PC-9 (cell line): Measurements from ENCODE around the gene AIG1. TPM values are rescaled to one million over a fixed set of nuclear protein-coding genes. Genes with fewer than 3 reads are reported as not detected.
"Not testable (repeated sequence)": the region's sequence is repeated elsewhere in the genome, so short reads cannot be mapped to it uniquely, and the experiment has no call there.

Experiments used
- BruUV-seq: library from RNA; stranded (reverse); fragments of 400-500 nt; replicated peaks from 2 replicates; lab custom pipeline; 2021; lab: Mats Ljungman, UMichigan
- CTCF ChIA-PET: fragments of 300-600 bp; sonication (Branson Sonifier 250); formaldehyde crosslinking; loops from one replicate; lab custom pipeline; 2022; ENCODE audit warnings: antibody characterized with exemption; lab: Charles Lee
- POLR2A ChIA-PET: fragments of 300-600 bp; sonication (Branson Sonifier 250); formaldehyde crosslinking; loops from one replicate; lab custom pipeline; 2022; ENCODE audit warnings: antibody characterized with exemption; ENCODE audit not compliant: unreplicated experiment; lab: Charles Lee
- DNase-seq, 2 experiments: peaks; one replicate each; pipeline versions ENCODE4 v3.0.0 to v3.0.0-alpha.2; 2015 to 2022; ENCODE audit warnings: mixed read lengths in 1 of 2
- H2AFZ ChIP-seq: fragments of 200-600 bp; sonication (generic); 2 replicates; pipeline ENCODE4 v1.8.1; 2017; ENCODE audit warnings: antibody characterized with exemption
- H3F3A ChIP-seq: fragments of 200-600 bp; sonication (generic); 2 replicates; pipeline ENCODE4 v1.8.1; 2017; ENCODE audit warnings: antibody characterized with exemption, mild to moderate bottlenecking, low read depth; ENCODE audit not compliant: insufficient read depth
- H3K27ac ChIP-seq: fragments of 200-600 bp; sonication (generic); 2 replicates; pipeline ENCODE4 v1.6.1; 2016; ENCODE audit warnings: mixed run types
- H3K27me3 ChIP-seq: fragments of 200-600 bp; sonication (generic); 2 replicates; pipeline ENCODE4 v1.6.1; 2016; ENCODE audit warnings: low read depth, mixed run types; ENCODE audit not compliant: insufficient read depth
- H3K36me3 ChIP-seq: fragments of 200-600 bp; sonication (generic); 2 replicates; pipeline ENCODE4 v1.6.1; 2016; ENCODE audit warnings: low read depth, mixed run types
- H3K4me1 ChIP-seq: fragments of 200-600 bp; sonication (generic); replicated peaks from 2 replicates; pipeline ENCODE4 v1.6.1; 2016; ENCODE audit warnings: mixed run types; ENCODE audit not compliant: insufficient read depth
- H3K4me2 ChIP-seq: fragments of 200-600 bp; sonication (generic); 2 replicates; pipeline ENCODE4 v1.6.1; 2017; ENCODE audit warnings: mixed run types
- H3K4me3 ChIP-seq: fragments of 200-600 bp; sonication (generic); 2 replicates; pipeline ENCODE4 v1.6.1; 2016; ENCODE audit warnings: mixed run types
- H3K79me2 ChIP-seq: fragments of 200-600 bp; sonication (generic); 2 replicates; pipeline ENCODE4 v1.6.1; 2017; ENCODE audit warnings: low read depth, mixed run types
- H3K9me2 ChIP-seq: fragments of 200-600 bp; sonication (generic); 2 replicates; pipeline ENCODE4 v1.8.1; 2017; ENCODE audit warnings: mild to moderate bottlenecking; ENCODE audit not compliant: insufficient read depth
- H3K9me3 ChIP-seq: fragments of 200-600 bp; sonication (generic); 2 replicates; pipeline ENCODE4 v1.8.1; 2016; ENCODE audit warnings: low read depth; ENCODE audit not compliant: insufficient read depth
- H4K20me1 ChIP-seq: fragments of 200-600 bp; sonication (generic); 2 replicates; pipeline ENCODE4 v1.8.1; 2017; ENCODE audit not compliant: insufficient read depth
- EZH2 ChIP-seq: fragments of 200-600 bp; sonication (generic); IDR thresholded peaks from 2 replicates; pipeline ENCODE4 v1.8.0; 2017; ENCODE audit warnings: antibody characterized with exemption, low read depth
- intact Hi-C: fragments of 100-400 bp; cut with micrococcal nuclease; formaldehyde crosslinking; loops from one replicate; pipeline ENCODE4 v1.10.0; 2022; ENCODE audit not compliant: unreplicated experiment
- total RNA-seq: library from RNA; stranded (reverse); gene quantifications from 2 replicates; pipeline ENCODE4 v1.2.3, GENCODE V29; 2021
- TF ChIP-seq, protein P1 (sequence below): fragments of 200-600 bp; sonication (generic); conservative IDR thresholded peaks from 2 replicates; pipeline ENCODE4 v1.6.1; 2017; ENCODE audit warnings: mixed run types, antibody characterized with exemption, mild to moderate bottlenecking, moderate library complexity

AIG1 gene
- total RNA-seq, 1 experiment from 2014 or later = 37.7 TPM

DNA sequence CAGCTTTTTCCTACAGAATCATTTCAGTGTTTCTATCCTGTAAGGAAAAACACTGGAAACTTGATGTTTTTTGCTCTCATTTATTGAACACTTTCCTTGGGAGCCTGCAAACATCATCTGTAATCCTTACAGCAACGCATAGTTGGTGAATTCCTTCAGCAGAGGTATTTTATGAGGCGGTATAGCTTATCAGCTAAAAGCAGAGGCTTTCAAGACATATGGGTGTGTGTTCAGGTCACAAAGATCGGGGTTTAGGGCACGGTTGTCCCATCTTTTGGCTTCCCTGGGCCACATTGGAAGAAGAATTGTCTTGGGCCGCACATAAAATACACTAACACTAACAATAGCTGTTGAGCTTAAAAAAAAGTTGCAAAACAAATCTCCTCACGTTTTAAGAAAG is 185.0 kb downstream of the AIG1 start:
- no peak for DNase-seq
- H3K9me3 ChIP-seq = no peaks in the 10 kb centered on the region
- H3K4me3 ChIP-seq = no peak overlapping the region
- H3K27ac ChIP-seq = no peak overlapping the region
- intact Hi-C loops = no loop called here
- H3K4me2 ChIP-seq = no peak overlapping the region
- H3K4me1 ChIP-seq = no peaks in the 10 kb centered on the region
- H3K9me2 ChIP-seq = no peaks in the 10 kb centered on the region
- H3K36me3 ChIP-seq = no peaks in the 10 kb centered on the region; the same call in 1 of the 2 replicates
- no peak overlapping the region for H2AFZ ChIP-seq
- no TSS peak for BruUV-seq
- no peaks in the 10 kb centered on the region for H3F3A ChIP-seq
- no peaks in the 10 kb centered on the region for H3K79me2 ChIP-seq
- POLR2A ChIA-PET = no interaction called here
- no peaks in the 10 kb centered on the region for H4K20me1 ChIP-seq
- no peaks in the 10 kb centered on the region for H3K27me3 ChIP-seq
- no peak for TF ChIP-seq EZH2
- TF ChIP-seq, protein P1, sequence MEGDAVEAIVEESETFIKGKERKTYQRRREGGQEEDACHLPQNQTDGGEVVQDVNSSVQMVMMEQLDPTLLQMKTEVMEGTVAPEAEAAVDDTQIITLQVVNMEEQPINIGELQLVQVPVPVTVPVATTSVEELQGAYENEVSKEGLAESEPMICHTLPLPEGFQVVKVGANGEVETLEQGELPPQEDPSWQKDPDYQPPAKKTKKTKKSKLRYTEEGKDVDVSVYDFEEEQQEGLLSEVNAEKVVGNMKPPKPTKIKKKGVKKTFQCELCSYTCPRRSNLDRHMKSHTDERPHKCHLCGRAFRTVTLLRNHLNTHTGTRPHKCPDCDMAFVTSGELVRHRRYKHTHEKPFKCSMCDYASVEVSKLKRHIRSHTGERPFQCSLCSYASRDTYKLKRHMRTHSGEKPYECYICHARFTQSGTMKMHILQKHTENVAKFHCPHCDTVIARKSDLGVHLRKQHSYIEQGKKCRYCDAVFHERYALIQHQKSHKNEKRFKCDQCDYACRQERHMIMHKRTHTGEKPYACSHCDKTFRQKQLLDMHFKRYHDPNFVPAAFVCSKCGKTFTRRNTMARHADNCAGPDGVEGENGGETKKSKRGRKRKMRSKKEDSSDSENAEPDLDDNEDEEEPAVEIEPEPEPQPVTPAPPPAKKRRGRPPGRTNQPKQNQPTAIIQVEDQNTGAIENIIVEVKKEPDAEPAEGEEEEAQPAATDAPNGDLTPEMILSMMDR = no peak
- CTCF ChIA-PET = no interaction called here

DNA sequence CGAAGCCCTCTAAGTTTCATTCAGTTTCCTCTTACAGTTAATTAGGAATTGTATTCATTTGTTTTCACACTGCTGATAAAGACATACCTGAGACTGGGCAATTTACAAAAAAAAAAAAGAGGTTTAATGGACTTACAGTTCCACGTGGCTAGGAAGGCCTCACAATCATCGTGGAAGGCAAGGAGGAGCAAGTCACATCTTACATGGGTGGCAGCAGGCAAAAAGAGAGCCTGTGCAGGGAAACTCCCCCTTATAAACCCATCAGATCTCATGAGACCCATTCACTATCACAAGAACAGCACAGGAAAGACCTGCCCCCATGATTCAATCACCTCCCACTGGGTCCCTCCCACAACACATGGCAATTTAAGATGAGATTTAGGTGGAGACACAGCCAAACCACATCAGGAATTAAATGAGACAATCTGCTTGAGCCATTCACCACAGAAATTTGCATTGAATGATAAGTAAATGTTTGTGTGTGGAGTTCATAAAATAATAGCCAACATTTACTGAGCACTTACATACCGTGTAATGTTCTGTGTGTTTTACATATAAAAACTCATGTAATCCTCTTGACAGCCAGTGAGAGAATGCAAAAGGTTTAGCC is 185.6 kb downstream of the AIG1 start:
- intact Hi-C loops, H4K20me1 ChIP-seq, H3K9me2 ChIP-seq, H2AFZ ChIP-seq, H3K79me2 ChIP-seq, DNase-seq, H3K4me3 ChIP-seq, BruUV-seq, H3K9me3 ChIP-seq, CTCF ChIA-PET, H3F3A ChIP-seq, POLR2A ChIA-PET, H3K4me2 ChIP-seq, H3K36me3 ChIP-seq, H3K27ac ChIP-seq, H3K27me3 ChIP-seq, H3K4me1 ChIP-seq: not testable (repeated sequence)

DNA sequence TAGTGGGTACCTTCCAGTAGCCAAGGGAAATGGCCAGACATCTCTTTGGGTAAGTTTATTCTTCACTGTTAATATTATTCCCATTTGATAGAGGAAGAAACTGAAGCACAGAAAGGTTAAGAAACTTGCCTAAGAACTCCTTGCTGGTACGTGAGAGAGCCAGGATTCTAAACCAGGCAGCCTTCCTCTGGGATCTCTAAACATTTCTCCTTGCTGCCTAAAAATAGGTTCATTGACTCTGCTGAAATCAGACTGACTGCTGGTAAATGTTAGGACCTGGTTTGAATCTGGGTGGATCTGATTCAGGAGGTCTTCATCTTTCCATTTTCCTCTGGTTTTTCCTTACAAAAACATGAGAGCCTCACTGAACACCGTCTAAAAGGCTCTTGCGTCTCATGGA is 186.9 kb downstream of the AIG1 start:
- BruUV-seq = no TSS peak
- Histone ChIP-seq H3K36me3 (no peaks in the 10 kb centered on the region; the same call in 1 of the 2 replicates), H3K9me3 (no peaks in the 10 kb centered on the region), H3K79me2 (no peaks in the 10 kb centered on the region), H3F3A (no peaks in the 10 kb centered on the region), H3K27me3 (no peaks in the 10 kb centered on the region), H4K20me1 (no peaks in the 10 kb centered on the region), H3K4me2 (no peak overlapping the region), H3K4me3 (no peak overlapping the region), H2AFZ (no peak overlapping the region), H3K9me2 (no peaks in the 10 kb centered on the region), H3K27ac (no peak overlapping the region), H3K4me1 (no peaks in the 10 kb centered on the region)
- TF ChIP-seq EZH2 = no peak
- TF ChIP-seq, protein P1 = no peak
- intact Hi-C loops = no loop called here
- DNase-seq = no peak
- CTCF ChIA-PET = no interaction called here
- POLR2A ChIA-PET = interaction anchor here (0.6 kb wide), 1 partner anchor 564 kb away, joined by 4 read pairs; no protein-coding TSS in a partner anchor

DNA sequence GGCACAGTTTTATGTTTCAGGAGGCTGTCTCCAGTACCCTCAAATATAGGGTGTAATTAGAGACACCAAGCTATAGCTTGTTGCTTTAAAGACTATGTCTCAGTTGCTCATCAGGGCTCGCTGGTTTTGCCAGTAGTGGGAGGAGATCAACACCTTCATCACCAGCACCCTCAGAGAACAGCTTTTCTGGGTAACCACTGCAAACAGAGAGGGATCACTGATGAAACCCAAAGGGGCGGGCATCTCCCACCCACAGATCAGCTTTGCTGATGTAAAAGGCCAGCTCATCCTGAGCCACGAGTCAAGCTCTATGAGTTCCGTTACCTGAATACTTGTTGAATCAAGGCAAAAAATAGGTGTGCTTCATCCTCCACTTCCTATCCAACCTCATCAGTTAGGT is 187.7 kb downstream of the AIG1 start:
- intact Hi-C loops = no loop called here
- no peaks in the 10 kb centered on the region for H3K79me2 ChIP-seq
- H3K4me3 ChIP-seq = no peak overlapping the region
- no peak overlapping the region for H3K4me2 ChIP-seq
- no peaks in the 10 kb centered on the region for H3K4me1 ChIP-seq
- no peaks in the 10 kb centered on the region for H3F3A ChIP-seq
- no peak for DNase-seq
- TF ChIP-seq, protein P1 = no peak
- TF ChIP-seq EZH2 = no peak
- no peaks in the 10 kb centered on the region for H3K27me3 ChIP-seq
- ChIA-PET POLR2A (interaction anchor here (0.6 kb wide), 1 partner anchor 565 kb away, joined by 4 read pairs; no protein-coding TSS in a partner anchor), CTCF (no interaction called here)
- BruUV-seq = no TSS peak
- H3K9me3 ChIP-seq = no peaks in the 10 kb centered on the region
- no peaks in the 10 kb centered on the region; the same call in 1 of the 2 replicates for H3K36me3 ChIP-seq
- no peaks in the 10 kb centered on the region for H4K20me1 ChIP-seq
- no peak overlapping the region for H3K27ac ChIP-seq
- H2AFZ ChIP-seq = no peak overlapping the region
- no peaks in the 10 kb centered on the region for H3K9me2 ChIP-seq
